ENCODE results near the gene IFNGR1.

The IFNGR1 gene

DNA sequence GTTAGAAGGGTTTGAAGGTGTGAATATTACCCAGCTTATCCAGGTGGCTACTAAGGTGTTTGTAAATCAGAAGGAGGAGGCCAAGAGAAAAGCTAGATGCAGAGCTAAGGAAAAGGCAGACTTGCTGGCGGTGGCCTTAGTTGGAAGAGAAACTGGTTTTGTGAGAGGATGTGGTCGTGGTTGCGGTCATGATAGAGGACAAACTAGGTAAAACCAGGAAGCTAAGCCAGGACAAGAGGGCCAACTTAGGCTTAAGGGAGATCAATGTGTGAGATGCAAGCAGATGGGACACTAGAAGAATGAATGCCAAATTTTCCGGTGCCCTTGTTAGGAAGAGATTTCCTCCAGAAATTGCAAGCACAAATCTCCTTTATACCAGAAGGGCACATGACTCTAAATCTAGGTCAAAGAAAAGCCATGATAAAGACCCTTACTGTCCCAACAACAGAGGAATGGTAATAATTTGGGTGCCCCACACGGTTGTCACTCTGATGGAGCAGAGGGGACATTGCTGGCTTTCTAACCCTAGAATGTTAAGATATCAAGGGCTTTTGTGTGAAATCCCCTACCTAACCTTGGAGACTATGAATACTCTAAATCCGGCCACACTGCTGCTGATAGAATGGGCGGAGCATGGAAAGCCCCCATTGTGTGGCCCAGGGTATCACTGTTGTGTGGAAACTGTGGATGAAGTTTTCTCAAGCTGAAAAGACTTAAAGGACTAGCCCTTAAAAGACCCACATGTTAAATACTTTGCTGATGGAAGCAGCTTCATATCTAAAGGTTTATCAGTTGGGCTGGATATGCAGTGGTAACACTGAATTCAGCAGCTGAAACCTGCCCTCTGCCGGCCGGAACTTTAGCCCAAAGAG is 53.6 kb downstream of the IFNGR1 start:
- DNase-seq (ENCODE audit: low read depth) = no peak
- TF ChIP-seq, protein P1, sequence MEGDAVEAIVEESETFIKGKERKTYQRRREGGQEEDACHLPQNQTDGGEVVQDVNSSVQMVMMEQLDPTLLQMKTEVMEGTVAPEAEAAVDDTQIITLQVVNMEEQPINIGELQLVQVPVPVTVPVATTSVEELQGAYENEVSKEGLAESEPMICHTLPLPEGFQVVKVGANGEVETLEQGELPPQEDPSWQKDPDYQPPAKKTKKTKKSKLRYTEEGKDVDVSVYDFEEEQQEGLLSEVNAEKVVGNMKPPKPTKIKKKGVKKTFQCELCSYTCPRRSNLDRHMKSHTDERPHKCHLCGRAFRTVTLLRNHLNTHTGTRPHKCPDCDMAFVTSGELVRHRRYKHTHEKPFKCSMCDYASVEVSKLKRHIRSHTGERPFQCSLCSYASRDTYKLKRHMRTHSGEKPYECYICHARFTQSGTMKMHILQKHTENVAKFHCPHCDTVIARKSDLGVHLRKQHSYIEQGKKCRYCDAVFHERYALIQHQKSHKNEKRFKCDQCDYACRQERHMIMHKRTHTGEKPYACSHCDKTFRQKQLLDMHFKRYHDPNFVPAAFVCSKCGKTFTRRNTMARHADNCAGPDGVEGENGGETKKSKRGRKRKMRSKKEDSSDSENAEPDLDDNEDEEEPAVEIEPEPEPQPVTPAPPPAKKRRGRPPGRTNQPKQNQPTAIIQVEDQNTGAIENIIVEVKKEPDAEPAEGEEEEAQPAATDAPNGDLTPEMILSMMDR (conservative IDR thresholded peaks at IDR 0.05; ENCODE audit: low read depth, low read length) = no peak
- no peak overlapping the region for H3K4me3 ChIP-seq (ENCODE audit: low read length)

DNA sequence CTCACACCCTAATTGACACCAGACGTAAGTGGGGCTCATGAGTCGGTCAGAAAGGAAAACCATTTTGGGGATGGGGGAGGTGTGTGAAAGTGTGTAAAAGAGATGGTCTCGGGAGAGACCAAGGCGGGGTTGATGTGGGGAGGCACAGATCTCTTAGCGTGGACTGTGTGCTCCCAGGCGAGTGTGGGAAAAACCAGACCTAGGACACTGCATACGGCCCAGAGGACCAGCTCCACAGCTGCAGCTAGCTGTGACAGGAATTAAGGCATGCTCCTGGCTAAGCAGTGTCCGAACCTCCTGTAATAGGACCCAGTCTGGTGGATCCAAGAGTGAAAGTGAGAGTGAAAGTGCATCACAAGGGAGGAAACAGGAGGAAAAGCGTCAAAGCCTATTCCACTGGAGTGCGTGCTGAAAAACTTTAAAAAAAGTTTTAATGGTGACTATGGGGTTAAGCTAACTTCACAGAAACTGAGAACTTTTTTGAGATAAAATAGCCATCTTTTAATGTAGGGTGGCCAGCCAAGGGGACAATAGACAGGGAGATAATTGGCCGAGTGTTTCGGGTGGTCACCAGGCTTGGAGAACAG is 55.4 kb downstream of the IFNGR1 start:
- TF ChIP-seq, protein P1 (conservative IDR thresholded peaks at IDR 0.05; ENCODE audit: low read depth, low read length) = no peak
- no peak overlapping the region for H3K4me3 ChIP-seq (ENCODE audit: low read length)
- DNase-seq (ENCODE audit: low read depth) = no peak

DNA sequence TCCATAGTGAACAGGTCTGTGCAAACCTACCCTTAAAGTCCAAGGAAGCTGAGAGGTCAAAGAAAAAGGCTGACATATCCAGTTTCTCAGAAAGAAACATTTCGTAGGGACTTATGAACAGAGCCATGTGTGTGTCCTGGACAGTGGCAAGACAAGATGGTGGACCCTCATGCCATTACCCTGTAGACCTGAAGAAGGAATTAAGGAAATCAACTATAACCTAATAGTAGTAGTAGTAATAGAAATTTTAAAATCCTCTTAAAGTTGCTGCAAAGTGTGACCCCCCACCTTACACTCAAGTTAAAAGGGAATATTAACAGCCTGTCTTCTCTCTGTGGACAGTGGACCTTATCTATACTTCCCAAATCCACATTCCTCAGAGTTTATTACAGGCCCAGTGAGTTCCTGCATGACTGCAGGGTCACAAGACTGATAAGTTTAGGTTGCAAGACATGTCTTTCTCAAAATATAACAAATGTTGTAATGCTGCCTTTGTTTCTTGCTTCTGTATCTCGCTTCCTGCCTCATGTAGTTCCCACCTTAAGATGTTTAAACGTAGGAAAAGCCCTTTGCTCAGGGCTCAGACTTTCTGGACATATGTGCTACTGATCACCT is 56.4 kb downstream of the IFNGR1 start:
- no peak overlapping the region for H3K4me3 ChIP-seq (ENCODE audit: low read length)
- TF ChIP-seq, protein P1 (conservative IDR thresholded peaks at IDR 0.05; ENCODE audit: low read depth, low read length) = no peak
- DNase-seq (ENCODE audit: low read depth) = no peak

DNA sequence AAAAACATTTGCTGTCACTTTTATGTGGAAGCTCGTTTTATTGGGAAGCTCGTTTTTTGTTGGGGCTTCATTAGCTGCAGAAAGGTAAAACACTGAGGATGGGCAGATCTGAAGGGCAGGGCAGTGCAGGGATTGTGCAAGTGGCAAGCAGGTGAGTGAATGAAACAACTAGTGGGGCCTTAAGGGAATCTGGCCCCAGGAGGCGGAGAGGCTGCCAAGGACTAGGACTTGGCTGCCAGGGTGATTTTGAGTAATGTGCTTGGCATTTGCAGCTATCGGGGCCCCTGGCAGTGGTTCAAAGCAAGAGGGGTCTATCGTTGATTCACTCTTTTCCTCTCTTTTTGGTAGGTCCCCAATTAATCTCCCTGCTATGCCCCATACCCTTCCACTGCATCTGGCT is 57.2 kb downstream of the IFNGR1 start:
- no peak for DNase-seq (ENCODE audit: low read depth)
- H3K4me3 ChIP-seq (ENCODE audit: low read length) = no peak overlapping the region
- TF ChIP-seq, protein P1 (conservative IDR thresholded peaks at IDR 0.05; ENCODE audit: low read depth, low read length) = no peak

DNA sequence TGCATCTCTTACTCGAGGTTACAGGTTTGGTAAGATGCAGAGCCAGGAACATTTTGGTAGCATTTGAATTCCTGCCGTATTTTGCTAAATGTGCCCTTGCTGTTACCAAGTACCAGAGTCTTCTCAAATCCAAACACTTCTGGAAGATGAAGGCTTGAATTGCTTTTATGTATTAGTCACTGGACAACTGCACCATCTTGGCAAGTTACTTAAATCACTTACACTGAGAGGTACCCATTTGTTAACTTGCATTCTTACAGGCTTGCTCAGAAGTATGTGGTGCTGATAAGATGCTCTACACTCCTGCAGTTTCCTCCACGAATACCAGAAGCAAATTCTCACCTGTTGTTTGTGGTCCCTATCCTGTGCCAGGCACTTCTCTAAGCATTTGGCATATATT is 58.4 kb downstream of the IFNGR1 start:
- no peak overlapping the region for H3K4me3 ChIP-seq (ENCODE audit: low read length)
- no peak for DNase-seq (ENCODE audit: low read depth)
- TF ChIP-seq, protein P1 (conservative IDR thresholded peaks at IDR 0.05; ENCODE audit: low read depth, low read length) = no peak

DNA sequence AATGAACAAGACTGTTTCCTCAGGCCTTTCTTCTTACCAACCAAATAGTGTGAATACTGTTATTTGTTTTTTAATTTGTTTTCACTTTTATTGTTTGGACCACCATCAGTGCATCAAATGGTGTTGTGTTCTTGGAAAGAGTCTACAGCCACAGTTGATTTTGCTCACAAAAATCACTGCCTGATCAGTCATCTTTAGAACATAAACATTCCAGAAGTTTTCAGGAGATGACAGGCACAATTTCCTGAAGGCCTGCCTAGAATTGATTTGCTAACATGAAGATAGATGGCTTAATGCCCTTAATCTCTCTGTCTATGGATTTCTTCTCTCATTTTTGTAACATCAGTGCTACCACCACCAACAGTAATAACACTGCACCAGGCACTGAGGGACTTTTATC is 59.3 kb downstream of the IFNGR1 start:
- DNase-seq (ENCODE audit: low read depth) = no peak
- H3K4me3 ChIP-seq (ENCODE audit: low read length) = no peak overlapping the region
- TF ChIP-seq, protein P1 (conservative IDR thresholded peaks at IDR 0.05; ENCODE audit: low read depth, low read length) = no peak
